ENCODE data around the gene TGOLN2. TPM values are rescaled to one million over a fixed set of nuclear protein-coding genes. Genes with fewer than 3 reads are reported as not detected.

TGOLN2 gene
- total and polyA plus RNA-seq, 2 of the 13 experiments (the other 11 are each of a cell fraction or from before 2014, with no cell fraction given) = 99.6 to 155 TPM

DNA sequence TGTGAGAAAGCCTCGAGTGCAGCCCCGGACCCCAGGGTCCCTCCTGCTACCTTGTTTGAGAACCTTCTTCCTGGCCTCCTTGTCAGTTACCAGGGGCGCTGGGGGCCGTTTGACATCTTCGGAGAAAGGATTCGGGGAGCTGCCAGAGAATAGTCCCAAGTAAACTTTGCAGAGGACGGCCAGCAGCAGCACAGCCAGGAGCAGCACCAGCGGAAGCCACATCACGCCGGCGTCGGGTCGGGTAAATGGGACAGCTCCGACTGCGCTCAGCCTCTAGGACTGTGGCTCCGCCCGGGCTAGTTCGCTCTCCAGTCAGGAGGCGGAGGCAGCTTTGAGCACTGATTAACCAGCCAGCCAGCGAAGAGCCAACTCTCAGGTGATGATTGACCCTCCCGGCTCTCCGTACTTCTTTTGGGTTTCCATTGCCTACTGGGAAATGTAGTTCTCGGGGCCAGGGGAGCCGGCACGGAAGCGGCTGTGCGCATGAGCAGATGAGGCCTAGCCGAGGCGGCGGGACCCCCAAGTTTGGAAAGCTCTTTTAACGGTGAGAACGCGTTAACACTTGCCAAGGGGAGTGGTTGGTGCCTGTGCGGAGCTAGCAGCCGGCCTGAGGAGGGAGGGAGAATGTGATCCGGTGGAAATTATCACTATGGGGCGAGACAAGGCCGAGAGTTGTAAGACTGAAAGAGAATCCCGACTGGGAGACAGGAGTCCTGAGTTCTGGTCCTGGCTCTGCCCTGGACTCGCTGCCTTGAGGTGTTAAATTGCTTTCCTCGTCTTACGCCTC, 26.7 kb upstream of the TGOLN2 start, which contains the start of the genes ELMOD3 and RETSAT (continued):
- peak; percentile 74 for TF ChIP-seq ZBTB25 (CRISPR knock-in tag; IDR thresholded peaks at IDR 0.05)
- peak; percentile 75 for TF ChIP-seq NFYB (CRISPR knock-in tag; IDR thresholded peaks at IDR 0.05)
- peak; percentile 29; the same call in 1 of the 2 replicates for TF ChIP-seq ZFP82 (CRISPR knock-in tag; IDR thresholded peaks at IDR 0.05; ENCODE audit: borderline replicate concordance)
- TF ChIP-seq HOXA7 (CRISPR knock-in tag; IDR thresholded peaks at IDR 0.05) = no peak
- TF ChIP-seq ZNF24 (IDR thresholded peaks at IDR 0.05) = 0 out of 2 replicates have a peak, but pooled peaks have one; percentile 4
- peak; percentile 83 for TF ChIP-seq ZMYM4 (CRISPR knock-in tag; IDR thresholded peaks at IDR 0.05)
- TF ChIP-seq ZFYVE20 (CRISPR knock-in tag; IDR thresholded peaks at IDR 0.05; ENCODE audit: borderline replicate concordance, low read depth) = no peak
- TF ChIP-seq, protein P1, sequence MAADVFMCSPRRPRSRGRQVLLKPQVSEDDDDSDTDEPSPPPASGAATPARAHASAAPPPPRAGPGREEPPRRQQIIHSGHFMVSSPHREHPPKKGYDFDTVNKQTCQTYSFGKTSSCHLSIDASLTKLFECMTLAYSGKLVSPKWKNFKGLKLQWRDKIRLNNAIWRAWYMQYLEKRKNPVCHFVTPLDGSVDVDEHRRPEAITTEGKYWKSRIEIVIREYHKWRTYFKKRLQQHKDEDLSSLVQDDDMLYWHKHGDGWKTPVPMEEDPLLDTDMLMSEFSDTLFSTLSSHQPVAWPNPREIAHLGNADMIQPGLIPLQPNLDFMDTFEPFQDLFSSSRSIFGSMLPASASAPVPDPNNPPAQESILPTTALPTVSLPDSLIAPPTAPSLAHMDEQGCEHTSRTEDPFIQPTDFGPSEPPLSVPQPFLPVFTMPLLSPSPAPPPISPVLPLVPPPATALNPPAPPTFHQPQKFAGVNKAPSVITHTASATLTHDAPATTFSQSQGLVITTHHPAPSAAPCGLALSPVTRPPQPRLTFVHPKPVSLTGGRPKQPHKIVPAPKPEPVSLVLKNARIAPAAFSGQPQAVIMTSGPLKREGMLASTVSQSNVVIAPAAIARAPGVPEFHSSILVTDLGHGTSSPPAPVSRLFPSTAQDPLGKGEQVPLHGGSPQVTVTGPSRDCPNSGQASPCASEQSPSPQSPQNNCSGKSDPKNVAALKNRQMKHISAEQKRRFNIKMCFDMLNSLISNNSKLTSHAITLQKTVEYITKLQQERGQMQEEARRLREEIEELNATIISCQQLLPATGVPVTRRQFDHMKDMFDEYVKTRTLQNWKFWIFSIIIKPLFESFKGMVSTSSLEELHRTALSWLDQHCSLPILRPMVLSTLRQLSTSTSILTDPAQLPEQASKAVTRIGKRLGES (CRISPR knock-in tag; IDR thresholded peaks at IDR 0.05; ENCODE audit: borderline replicate concordance) = peak; percentile 89; the same call in 1 of the 2 replicates
- no peak for TF ChIP-seq ZNF7 (CRISPR knock-in tag; IDR thresholded peaks at IDR 0.05)
- peak; percentile 92 for TF ChIP-seq BCL3 (CRISPR knock-in tag; IDR thresholded peaks at IDR 0.05)
- TF ChIP-seq, protein P2, sequence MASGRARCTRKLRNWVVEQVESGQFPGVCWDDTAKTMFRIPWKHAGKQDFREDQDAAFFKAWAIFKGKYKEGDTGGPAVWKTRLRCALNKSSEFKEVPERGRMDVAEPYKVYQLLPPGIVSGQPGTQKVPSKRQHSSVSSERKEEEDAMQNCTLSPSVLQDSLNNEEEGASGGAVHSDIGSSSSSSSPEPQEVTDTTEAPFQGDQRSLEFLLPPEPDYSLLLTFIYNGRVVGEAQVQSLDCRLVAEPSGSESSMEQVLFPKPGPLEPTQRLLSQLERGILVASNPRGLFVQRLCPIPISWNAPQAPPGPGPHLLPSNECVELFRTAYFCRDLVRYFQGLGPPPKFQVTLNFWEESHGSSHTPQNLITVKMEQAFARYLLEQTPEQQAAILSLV (CRISPR knock-in tag; IDR thresholded peaks at IDR 0.05; ENCODE audit: borderline replicate concordance) = peak; percentile 97; the same call in 1 of the 2 replicates
- no peak for TF ChIP-seq RORA (CRISPR knock-in tag; IDR thresholded peaks at IDR 0.05)
- TF ChIP-seq ZNF816 (CRISPR knock-in tag; IDR thresholded peaks at IDR 0.05; ENCODE audit: borderline replicate concordance) = peak; percentile 16; the same call in 1 of the 2 replicates
- peak; percentile 69 for TF ChIP-seq NFYC (CRISPR knock-in tag; IDR thresholded peaks at IDR 0.05)
- TF ChIP-seq FOSL2 (CRISPR knock-in tag; IDR thresholded peaks at IDR 0.05) = peak; percentile 36
- TF ChIP-seq CBX1 (IDR thresholded peaks at IDR 0.05; ENCODE audit: low read depth) = peak; percentile 90
- peak; percentile 75; the same call in 1 of the 2 replicates for TF ChIP-seq KDM4B (CRISPR knock-in tag; IDR thresholded peaks at IDR 0.05)
- TF ChIP-seq PRPF4 (IDR thresholded peaks at IDR 0.05; ENCODE audit: low read depth, low read length, poor library complexity, severe bottlenecking) = no peak
- TF ChIP-seq ZNF766 (CRISPR knock-in tag; IDR thresholded peaks at IDR 0.05; ENCODE audit: borderline replicate concordance) = peak; percentile 86
- TF ChIP-seq, protein P3, sequence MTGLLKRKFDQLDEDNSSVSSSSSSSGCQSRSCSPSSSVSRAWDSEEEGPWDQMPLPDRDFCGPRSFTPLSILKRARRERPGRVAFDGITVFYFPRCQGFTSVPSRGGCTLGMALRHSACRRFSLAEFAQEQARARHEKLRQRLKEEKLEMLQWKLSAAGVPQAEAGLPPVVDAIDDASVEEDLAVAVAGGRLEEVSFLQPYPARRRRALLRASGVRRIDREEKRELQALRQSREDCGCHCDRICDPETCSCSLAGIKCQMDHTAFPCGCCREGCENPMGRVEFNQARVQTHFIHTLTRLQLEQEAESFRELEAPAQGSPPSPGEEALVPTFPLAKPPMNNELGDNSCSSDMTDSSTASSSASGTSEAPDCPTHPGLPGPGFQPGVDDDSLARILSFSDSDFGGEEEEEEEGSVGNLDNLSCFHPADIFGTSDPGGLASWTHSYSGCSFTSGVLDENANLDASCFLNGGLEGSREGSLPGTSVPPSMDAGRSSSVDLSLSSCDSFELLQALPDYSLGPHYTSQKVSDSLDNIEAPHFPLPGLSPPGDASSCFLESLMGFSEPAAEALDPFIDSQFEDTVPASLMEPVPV (CRISPR knock-in tag; IDR thresholded peaks at IDR 0.05) = peak; percentile 86
- peak; percentile 73 for TF ChIP-seq FOXA3 (CRISPR knock-in tag; IDR thresholded peaks at IDR 0.05)

Measured in HepG2 (cell line).